Panc1 (cell line): ENCODE measurements around the gene PUS1. TPM values are rescaled to one million over a fixed set of nuclear protein-coding genes. Genes with fewer than 3 reads are reported as not detected.
"Not testable (repeated sequence)": the region's sequence is repeated elsewhere in the genome, so short reads cannot be mapped to it uniquely, and the experiment has no call there.

Source experiments
- ATAC-seq: fragments of 200-7000 bp; cut with Tn5 transposase; 2 replicates; pipeline ENCODE4 v1.9.1; 2020; ENCODE audit warnings: mild to moderate bottlenecking, moderate library complexity
- BruUV-seq: library from RNA; stranded (reverse); fragments of 400-500 nt; replicated peaks from 2 replicates; lab custom pipeline; 2021; lab: Mats Ljungman, UMichigan
- CTCF ChIA-PET: fragments of 300-600 bp; sonication (Branson Sonifier 250); formaldehyde crosslinking; loops from one replicate; lab custom pipeline; 2022; ENCODE audit warnings: antibody characterized with exemption; lab: Charles Lee
- POLR2A ChIA-PET: fragments of 300-600 bp; sonication (Branson Sonifier 250); formaldehyde crosslinking; loops from one replicate; lab custom pipeline; 2022; ENCODE audit warnings: antibody characterized with exemption; lab: Charles Lee
- DNase-seq: peaks from one replicate; pipeline ENCODE4 v3.0.0-alpha.2; 2010; ENCODE audit warnings: low read depth, low spot score
- H3K27ac ChIP-seq: 2 replicates; pipeline ENCODE4 v1.5.1; 2011; ENCODE audit warnings: mild to moderate bottlenecking, low read length, inconsistent platforms
- H3K27me3 ChIP-seq: fragments of 200-500 bp; sonication (Bioruptor generic); 2 replicates; pipeline ENCODE4 v1.6.0; 2014; ENCODE audit warnings: low read length, inconsistent platforms; ENCODE audit not compliant: control insufficient read depth, insufficient read depth
- H3K36me3 ChIP-seq: fragments of 200-500 bp; sonication (Bioruptor generic); 2 replicates; pipeline ENCODE4 v1.5.1; 2014; ENCODE audit warnings: inconsistent platforms, mild to moderate bottlenecking, low read length, moderate library complexity; ENCODE audit not compliant: control insufficient read depth, insufficient read depth
- H3K4me1 ChIP-seq: 2 replicates; pipeline ENCODE4 v1.5.1; 2011; ENCODE audit warnings: inconsistent platforms, mild to moderate bottlenecking, low read length, moderate library complexity; ENCODE audit not compliant: control insufficient read depth, insufficient read depth
- H3K4me3 ChIP-seq, 2 experiments: 2 replicates each; pipeline ENCODE4 v1.5.1; 2011 to 2012; ENCODE audit warnings: low read depth in 2 of 2, low read length in 2 of 2, mild to moderate bottlenecking in 2 of 2, inconsistent platforms in 1 of 2, moderate library complexity in 1 of 2
- H3K9me3 ChIP-seq: fragments of 200-500 bp; sonication (Bioruptor generic); 2 replicates; pipeline ENCODE4 v1.5.1; 2014; ENCODE audit warnings: low read depth, mild to moderate bottlenecking, inconsistent platforms, low read length, moderate library complexity; ENCODE audit not compliant: control insufficient read depth, insufficient read depth
- POLR2AphosphoS5 ChIP-seq: IDR thresholded peaks from 2 replicates; pipeline ENCODE4 v1.6.1; 2012; ENCODE audit warnings: mild to moderate bottlenecking, low read depth, low read length, moderate library complexity
- SIN3A ChIP-seq: IDR thresholded peaks from 2 replicates; pipeline ENCODE4 v1.6.1; 2012; ENCODE audit warnings: low read depth, mild to moderate bottlenecking, low read length, moderate library complexity, borderline replicate concordance; ENCODE audit not compliant: insufficient read depth
- TCF7L2 ChIP-seq: IDR thresholded peaks from 2 replicates; pipeline ENCODE4 v1.6.1; 2011; ENCODE audit warnings: mild to moderate bottlenecking, low read depth, low read length, inconsistent platforms
- in situ Hi-C: cut with HindIII; loops from 2 replicates; pipeline ENCODE4 v1.10.0; 2016; ENCODE audit warnings: low sequenced_read_pairs, low pct_unique_long_range_greater_than_20kb
- intact Hi-C: fragments of 100-400 bp; cut with micrococcal nuclease; formaldehyde crosslinking; loops from one replicate; pipeline ENCODE4 v1.10.0; 2022; ENCODE audit not compliant: unreplicated experiment
- total RNA-seq: library from RNA; stranded (reverse); gene quantifications from one replicate; pipeline ENCODE4 v1.2.1, GENCODE V29; 2021; ENCODE audit not compliant: unreplicated experiment
- TF ChIP-seq, protein P1 (sequence below): fragments of 450-650 bp; IDR thresholded peaks from 2 replicates; pipeline ENCODE4 v1.5.1; 2017; ENCODE audit warnings: mild to moderate bottlenecking
- TF ChIP-seq, protein P2 (sequence below), 2 experiments: IDR thresholded peaks; 2 replicates each; pipeline ENCODE4 v1.6.1; 2011 to 2012; ENCODE audit warnings: low read depth in 2 of 2, control low read depth in 1 of 2, low read length in 1 of 2, mild to moderate bottlenecking in 1 of 2, moderate library complexity in 1 of 2; ENCODE audit not compliant: insufficient read depth in 1 of 2

Gene PUS1
- total RNA-seq, 1 experiment from 2014 or later: 108 TPM

DNA sequence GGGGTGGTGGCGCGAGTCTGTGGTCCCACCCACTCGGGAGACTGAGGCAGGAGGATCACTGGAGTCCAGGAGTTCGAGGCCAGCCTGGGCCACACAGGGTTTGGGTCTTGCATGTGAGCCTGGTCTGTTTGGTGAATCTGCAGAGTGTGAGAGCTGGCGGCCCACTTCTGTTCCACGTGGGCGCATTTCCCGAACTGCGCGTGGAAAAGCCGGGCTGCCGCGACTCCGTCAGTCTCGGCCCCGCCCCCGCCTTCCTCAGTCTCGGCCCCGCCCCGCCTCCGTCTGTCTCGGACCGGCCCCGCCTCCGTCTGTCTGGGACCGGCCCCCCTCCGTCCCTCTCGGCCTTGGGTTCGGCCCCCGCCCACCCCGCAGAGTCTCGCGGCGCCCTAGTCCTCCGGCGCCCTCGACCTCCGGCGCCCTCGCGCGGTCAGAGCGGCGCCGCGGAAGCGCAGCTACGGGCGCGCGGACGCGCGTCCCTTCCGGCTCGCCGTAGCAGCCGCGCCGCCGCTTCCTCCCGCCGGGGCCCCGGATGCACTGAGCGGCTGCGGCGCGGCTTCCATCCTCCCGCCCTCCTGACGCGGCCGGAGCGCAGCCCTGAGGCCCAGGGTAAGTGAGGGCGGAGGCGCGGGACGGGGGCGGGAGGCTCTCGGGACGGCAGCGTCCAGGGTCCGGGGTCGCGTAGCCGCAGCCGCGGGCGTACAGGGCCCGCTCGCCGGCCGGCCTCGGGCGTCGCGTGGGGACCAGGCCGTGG is 20.5 kb downstream of the PUS1 start, which contains the start of gene EP400:
Gene EP400, plus strand, starts transcription at position 512 of the 751 bp plus-strand sequence. CDS start 10,678 bp downstream, outside the sequence.
- peak within 1 kb of the TSS; percentile 81 to 91 for H3K4me3 ChIP-seq
- H3K36me3 ChIP-seq: no peaks in the 10 kb centered on the region
- H3K27me3 ChIP-seq: no peaks in the 10 kb centered on the region
- BruUV-seq: no TSS peak
- DNase-seq: peak; percentile 28
- TF ChIP-seq, protein P1, sequence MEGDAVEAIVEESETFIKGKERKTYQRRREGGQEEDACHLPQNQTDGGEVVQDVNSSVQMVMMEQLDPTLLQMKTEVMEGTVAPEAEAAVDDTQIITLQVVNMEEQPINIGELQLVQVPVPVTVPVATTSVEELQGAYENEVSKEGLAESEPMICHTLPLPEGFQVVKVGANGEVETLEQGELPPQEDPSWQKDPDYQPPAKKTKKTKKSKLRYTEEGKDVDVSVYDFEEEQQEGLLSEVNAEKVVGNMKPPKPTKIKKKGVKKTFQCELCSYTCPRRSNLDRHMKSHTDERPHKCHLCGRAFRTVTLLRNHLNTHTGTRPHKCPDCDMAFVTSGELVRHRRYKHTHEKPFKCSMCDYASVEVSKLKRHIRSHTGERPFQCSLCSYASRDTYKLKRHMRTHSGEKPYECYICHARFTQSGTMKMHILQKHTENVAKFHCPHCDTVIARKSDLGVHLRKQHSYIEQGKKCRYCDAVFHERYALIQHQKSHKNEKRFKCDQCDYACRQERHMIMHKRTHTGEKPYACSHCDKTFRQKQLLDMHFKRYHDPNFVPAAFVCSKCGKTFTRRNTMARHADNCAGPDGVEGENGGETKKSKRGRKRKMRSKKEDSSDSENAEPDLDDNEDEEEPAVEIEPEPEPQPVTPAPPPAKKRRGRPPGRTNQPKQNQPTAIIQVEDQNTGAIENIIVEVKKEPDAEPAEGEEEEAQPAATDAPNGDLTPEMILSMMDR: peak; percentile 94
- TF ChIP-seq, protein P2, sequence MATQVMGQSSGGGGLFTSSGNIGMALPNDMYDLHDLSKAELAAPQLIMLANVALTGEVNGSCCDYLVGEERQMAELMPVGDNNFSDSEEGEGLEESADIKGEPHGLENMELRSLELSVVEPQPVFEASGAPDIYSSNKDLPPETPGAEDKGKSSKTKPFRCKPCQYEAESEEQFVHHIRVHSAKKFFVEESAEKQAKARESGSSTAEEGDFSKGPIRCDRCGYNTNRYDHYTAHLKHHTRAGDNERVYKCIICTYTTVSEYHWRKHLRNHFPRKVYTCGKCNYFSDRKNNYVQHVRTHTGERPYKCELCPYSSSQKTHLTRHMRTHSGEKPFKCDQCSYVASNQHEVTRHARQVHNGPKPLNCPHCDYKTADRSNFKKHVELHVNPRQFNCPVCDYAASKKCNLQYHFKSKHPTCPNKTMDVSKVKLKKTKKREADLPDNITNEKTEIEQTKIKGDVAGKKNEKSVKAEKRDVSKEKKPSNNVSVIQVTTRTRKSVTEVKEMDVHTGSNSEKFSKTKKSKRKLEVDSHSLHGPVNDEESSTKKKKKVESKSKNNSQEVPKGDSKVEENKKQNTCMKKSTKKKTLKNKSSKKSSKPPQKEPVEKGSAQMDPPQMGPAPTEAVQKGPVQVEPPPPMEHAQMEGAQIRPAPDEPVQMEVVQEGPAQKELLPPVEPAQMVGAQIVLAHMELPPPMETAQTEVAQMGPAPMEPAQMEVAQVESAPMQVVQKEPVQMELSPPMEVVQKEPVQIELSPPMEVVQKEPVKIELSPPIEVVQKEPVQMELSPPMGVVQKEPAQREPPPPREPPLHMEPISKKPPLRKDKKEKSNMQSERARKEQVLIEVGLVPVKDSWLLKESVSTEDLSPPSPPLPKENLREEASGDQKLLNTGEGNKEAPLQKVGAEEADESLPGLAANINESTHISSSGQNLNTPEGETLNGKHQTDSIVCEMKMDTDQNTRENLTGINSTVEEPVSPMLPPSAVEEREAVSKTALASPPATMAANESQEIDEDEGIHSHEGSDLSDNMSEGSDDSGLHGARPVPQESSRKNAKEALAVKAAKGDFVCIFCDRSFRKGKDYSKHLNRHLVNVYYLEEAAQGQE (IDR thresholded peaks at IDR 0.05; ENCODE audit: insufficient read depth in 1 of 2, low read depth in 2 of 2, low read length in 1 of 2): 0 out of 4 replicates have a peak, but pooled peaks of 1 of the 2 experiments have one; percentile 21
- TF ChIP-seq SIN3A (peak; percentile 95; the same call in 1 of the 2 replicates), TCF7L2 (0 out of 2 replicates have a peak, but pooled peaks have one; percentile 3), POLR2AphosphoS5 (peak; percentile 57)
- intact Hi-C loops: no loop called here
- CTCF ChIA-PET: interaction anchor here (0.7 to 1.1 kb wide), 2 partner anchors 113 to 155 kb away, joined by 3 to 7 read pairs; no protein-coding TSS in a partner anchor
- H3K4me1 ChIP-seq: no peaks in the 10 kb centered on the region
- H3K9me3 ChIP-seq: no peaks in the 10 kb centered on the region
- POLR2A ChIA-PET: interaction anchor here (0.6 kb wide), 1 partner anchor 118 kb away, joined by 3 read pairs; no protein-coding TSS in a partner anchor
- peak; percentile 95 for ATAC-seq
- peak within 1 kb of the TSS; percentile 76 for H3K27ac ChIP-seq
- in situ Hi-C loops: no loop called here

DNA sequence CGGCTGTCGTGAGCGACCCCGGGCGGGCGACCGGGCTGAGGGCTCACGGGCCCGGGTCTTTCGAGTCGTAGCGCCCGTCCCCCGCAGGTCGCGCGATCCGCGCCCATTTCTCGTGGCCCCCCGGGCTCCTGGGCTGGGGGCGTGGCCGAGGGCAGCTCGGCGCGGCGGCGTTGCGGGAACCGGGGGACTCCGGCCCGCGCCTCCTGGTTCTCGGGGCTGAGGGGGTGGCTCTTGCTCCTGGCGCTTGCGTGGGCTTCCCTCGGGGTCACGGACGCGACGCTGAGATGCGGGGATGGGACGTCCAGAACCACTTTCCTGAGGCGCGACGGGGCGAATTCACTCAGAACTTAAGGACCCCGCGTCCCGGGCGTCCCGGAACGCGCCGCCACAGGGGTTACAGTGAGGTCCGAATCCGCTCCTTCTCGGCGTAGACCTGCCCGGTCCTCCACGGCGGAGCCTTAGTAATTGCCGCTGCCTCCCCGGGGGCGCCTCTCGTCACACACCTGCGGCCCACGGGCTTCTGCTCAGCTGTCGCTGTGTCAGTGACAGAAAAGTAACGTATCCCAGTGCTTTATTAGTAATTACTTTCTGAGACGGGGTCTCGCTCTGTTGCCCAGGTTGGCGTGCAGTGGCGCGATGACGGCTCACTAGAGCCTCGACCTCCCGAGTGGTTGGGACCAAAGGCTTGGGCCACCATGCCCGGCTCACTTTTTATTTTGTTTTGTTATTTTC is 21.3 kb downstream of the PUS1 start:
- peak overlapping the region; percentile 81 to 91 for H3K4me3 ChIP-seq
- intact Hi-C loops: no loop called here
- ATAC-seq: peak; percentile 50
- no peaks in the 10 kb centered on the region for H3K9me3 ChIP-seq
- no peak for DNase-seq
- no peaks in the 10 kb centered on the region for H3K36me3 ChIP-seq
- no peaks in the 10 kb centered on the region for H3K27me3 ChIP-seq
- TF ChIP-seq, protein P1: no peak
- 0 out of 2 replicates have a peak, but pooled peaks have one; percentile 6 for TF ChIP-seq TCF7L2
- BruUV-seq: TSS peak; percentile 71
- POLR2A ChIA-PET: no interaction called here
- H3K27ac ChIP-seq: peak overlapping the region; percentile 76
- in situ Hi-C loops: no loop called here
- no peaks in the 10 kb centered on the region for H3K4me1 ChIP-seq
- CTCF ChIA-PET: interaction anchor here (1.1 kb wide), 1 partner anchor 113 kb away, joined by 7 read pairs; no protein-coding TSS in a partner anchor

DNA sequence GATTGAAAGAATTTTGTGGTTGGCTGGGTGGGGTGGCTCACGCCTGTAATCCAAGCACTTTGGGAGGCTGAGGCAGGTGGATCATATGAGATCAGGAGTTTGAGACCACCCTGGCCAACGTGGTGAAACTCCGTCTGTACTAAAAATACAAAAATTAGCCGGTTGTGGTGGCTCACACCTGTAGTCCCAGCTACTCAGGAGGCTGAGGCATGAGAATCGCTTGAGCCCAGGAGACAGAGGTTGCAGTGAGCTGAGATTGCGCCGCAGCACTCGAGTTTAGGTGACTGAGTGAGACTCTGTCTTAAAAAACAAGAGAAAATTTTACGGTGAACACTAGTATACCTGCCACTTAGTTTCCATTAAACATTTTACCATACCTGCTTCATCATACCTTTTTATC is 24.7 kb downstream of the PUS1 start:
- CTCF ChIA-PET, BruUV-seq, H3K27me3 ChIP-seq, in situ Hi-C loops, POLR2A ChIA-PET, intact Hi-C loops, H3K9me3 ChIP-seq, ATAC-seq, DNase-seq, H3K27ac ChIP-seq, H3K36me3 ChIP-seq, H3K4me3 ChIP-seq: not testable (repeated sequence)
- peaks cover 18% of the 10 kb centered on the region for H3K4me1 ChIP-seq

DNA sequence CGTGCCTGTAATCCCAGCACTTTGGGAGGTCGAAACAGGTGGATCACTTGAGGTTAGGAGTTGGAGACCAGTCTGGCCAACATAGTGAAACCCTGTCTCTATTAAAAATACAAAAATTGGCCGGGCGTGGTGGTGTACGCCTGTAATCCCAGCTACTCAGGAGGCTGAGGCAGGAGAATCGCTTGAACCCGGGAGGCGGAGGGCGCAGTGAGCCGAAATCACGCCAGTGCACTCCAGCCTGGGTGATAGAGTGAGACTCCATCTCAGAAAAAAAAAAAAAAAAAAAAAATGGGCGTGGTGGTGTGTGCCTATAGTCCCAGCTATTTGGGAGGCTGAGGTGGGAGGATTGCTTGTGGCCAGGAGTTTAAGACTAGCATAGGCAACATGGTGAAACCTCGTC is 25.4 kb downstream of the PUS1 start:
- H3K27me3 ChIP-seq, CTCF ChIA-PET, H3K36me3 ChIP-seq, H3K9me3 ChIP-seq, DNase-seq, in situ Hi-C loops, POLR2A ChIA-PET, H3K27ac ChIP-seq, ATAC-seq, intact Hi-C loops, BruUV-seq, H3K4me3 ChIP-seq: not testable (repeated sequence)
- H3K4me1 ChIP-seq: peaks cover 23% of the 10 kb centered on the region
